GM21529 (cell line): ENCODE data around the gene SHANK3.
"Not testable (repeated sequence)": the region's sequence is repeated elsewhere in the genome, so short reads cannot be mapped to it uniquely, and the experiment has no call there.

Source experiments
- ATAC-seq: cut with Tn5 transposase; IDR thresholded peaks from one replicate; pipeline ENCODE4 v1.9.1; 2021; ENCODE audit not compliant: unreplicated experiment

Gene SHANK3

DNA sequence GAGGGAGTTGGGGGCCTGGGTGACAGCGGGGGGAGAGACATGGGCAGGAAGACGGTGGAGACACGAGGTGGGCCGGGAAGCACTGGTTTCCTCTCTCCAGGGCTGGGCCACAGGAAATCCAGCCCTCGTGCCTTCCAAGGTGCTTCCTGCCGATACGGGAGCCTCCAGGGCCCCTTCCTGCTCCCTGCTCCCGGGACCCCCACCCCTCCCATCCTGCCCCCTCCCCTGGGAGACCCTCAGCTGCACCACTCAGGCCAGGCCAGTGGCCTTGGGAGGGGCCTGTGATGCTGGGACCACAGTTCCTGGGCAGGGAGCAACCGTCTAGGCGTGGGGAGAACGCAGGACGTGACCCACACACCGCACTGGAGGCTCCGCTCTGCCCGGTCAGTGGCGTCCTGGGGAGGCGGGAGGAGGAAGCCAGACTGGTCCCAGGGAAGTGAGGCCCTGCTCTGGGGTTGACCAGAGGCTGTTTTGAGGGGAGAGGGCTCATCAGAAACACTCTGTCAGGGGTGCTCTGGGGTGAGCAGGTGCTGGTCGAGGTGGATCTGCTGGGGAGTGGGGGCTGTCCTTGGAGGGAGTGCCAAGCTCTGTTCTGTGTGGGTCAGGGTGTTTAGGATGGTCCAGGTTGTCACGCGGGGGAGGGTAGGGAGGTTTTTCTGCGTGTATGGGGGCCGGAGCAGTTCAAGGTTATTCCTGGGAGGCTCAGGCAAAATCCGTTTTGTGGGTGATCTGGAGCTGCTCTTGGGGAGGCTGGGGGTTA lies at the start of gene SHANK3:
TSS of gene SHANK3 (plus strand) at position 353 of the 760 bp plus-strand sequence.
- ATAC-seq = no peak

GRCh38 chr22:50624347-50625130 lies 48.1 kb upstream of the SHANK3 start:
- ATAC-seq = no peak

GRCh38 chr22:50625131-50625567 lies 47.5 kb upstream of the SHANK3 start:
- no peak for ATAC-seq

- ATAC-seq = no peak
These were observed 46.9 kb upstream of the SHANK3 start for GRCh38 chr22:50625568-50626313.

GRCh38 chr22:50626314-50626849 lies 46.2 kb upstream of the SHANK3 start:
- no peak for ATAC-seq

DNA sequence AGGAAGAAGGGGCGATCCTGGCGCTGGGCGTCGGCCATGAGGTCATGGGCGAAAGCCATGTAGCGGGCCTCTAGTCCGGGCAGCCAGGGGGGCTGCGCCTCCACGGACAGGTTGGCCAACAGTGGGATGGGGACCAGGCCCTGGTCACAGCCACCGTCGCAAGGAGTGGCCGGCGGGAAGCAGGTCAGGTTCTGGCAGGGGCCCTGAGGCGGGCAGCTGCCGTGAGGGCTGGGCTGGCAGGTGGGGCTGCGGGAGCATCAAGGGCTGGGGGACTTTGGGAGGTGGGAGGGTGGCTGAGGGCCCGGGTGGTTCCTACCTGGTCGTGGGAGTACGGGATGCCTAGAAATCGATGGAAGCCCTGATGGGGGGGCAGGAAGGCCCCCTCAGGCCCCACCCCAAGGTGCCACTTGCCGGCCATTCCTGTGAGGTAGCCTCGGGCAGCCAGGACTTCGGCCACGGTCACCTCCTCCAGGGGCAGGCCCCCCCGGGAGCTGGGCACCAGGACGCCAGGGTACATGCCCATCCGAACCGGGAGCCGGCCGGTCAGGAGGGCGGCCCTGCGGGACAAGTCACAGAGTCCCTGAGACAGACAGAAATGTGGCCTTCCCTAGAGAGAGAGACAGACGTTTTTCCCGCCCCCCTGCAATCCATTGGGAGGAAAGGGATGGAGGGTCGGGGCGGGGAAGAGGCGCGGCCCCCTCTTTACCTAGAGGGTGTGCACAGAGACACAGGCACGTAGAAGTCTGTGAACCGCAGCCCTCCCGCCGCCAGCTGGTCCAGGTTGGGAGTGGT lies 45.6 kb upstream of the SHANK3 start:
- ATAC-seq = no peak

DNA sequence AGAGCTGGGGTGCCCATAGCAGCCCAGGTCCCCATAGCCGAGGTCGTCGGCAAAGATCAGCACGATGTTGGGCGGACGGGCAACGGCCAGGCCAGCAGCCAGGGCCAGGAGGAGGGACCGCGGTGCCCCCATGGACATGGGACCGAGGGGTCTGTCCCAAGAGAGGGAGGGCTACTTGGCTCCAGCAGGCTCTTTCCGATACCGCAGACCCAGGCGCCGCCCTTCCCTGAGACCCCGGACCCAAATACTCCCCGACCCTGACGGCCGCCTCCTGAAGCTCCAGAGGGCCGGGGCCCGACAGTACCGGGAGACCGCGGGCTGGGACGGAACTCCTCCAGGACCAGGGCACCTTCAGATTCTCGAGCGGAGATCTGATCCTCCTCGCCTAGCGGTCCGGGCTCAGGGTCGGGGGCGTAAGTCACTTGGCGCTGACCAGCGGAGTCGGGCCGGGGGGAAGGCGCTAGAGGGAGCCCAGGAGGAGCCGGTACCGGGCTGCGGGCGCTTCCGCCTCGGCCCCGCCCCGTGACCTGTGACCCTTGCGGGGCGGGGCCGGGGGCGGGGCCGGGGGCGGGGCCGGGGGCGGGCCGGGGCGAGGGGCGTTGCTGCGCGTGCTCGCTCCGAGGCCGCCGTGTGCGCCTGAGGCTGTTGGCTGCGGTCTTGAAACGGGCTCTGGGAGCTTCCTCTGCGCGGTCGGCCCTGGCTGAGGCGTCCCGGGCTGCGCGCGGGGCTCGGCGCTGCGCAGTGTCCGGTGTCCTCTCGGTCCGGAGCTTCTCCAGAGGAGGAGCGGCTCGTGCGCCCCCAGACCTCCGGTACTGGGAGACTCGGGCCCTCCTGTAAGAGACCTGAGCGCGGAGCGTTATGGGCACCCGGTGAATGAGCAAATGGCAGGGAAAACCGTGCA lies 44.7 kb upstream of the SHANK3 start, which contains the start of gene ARSA:
TSS of gene ARSA (minus strand) at position 511 of the 901 bp plus-strand sequence. CDS start at position 138, 373 bp downstream.
- peak; percentile 68 for ATAC-seq

DNA sequence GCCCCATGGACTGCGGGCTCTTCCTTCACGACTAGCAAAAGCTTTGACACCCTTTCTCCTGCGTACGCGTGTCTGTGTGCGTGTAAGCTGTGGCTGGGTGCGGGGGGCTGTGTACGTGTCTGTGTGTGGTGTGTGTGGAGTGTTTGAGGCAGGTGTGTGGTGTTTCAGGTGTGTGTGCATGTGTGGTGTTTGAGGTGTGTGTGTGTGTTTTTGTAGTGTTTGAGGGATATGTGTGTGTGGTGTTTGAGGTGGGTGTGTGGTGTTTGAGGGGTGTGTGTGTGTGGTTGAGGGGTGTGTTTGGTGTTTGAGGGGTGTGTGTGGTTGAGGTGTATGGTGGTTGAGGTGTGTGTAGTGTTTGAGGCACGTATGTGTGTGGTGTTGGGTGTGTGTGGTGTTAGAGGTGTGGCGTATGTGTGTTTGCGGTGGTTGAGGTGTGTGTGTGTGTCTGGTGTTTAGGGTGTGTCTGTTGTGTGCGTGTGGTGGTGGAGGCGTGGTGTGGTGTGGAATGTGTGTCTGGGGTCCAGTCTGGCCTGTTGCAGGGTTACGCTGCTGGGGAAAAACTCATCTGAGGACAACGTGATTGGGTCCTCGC lies 44.0 kb upstream of the SHANK3 start:
- ATAC-seq = no peak

DNA sequence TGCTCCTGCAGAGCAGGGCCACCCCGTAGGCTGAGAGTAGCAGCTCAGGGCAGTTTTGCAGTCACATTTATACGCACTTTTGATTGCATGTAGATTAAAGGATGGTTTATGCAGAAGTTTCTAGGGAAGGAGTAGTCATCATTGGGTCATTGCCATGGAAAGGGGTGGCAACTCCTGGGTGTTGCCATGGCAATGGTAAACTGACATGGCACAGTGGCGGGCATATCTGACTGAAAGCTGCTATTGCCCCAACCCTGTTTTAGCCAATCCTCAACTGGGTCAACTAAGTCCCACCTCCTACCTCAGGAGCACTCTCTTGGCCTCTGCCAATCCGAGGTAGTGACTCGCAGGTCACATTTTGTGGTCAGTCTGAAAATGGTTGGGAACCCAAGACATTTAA lies 42.2 kb upstream of the SHANK3 start:
- no peak for ATAC-seq

- ATAC-seq = no peak
These were observed 39.5 kb upstream of the SHANK3 start for GRCh38 chr22:50633086-50633485.

DNA sequence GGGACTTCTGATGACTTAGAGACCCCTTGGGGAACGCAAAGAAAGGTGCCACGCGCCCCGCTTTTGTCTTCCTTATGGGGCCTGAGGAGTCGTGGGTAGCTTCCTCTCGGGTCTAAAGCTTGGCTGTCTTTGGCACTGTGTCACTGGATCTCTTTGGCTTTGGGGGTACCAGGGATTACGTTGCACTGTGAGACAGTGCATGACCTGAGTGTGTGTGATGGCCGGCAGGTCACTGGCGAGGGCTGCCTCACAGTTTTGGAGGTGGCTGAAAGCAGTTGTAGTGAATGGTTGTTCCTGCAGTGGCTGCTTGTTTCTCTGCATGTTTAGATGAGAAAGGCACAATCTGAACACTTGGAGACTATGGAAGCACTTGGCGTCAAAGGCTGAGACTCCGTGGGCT lies 38.9 kb upstream of the SHANK3 start:
- no peak for ATAC-seq

DNA sequence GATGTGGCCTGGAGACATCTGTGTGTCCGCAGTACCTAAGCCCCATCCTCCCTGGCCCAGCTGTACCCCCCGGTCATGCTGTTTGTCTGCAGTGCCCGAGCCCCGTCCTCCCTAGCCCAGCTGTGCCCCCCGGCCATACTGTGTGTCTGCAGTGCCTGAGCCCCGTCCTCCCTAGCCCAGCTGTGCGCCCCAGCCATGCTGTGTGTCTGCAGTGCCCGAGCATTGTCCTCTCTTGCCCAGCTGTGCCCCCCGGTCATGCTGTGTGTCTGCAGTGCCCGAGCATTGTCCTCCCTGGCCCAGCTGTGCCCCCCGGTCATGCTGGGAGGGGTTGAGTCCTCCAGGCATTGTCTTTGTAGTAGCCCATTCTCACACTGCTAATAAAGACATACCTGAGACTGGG lies 37.0 kb upstream of the SHANK3 start:
- no peak for ATAC-seq

DNA sequence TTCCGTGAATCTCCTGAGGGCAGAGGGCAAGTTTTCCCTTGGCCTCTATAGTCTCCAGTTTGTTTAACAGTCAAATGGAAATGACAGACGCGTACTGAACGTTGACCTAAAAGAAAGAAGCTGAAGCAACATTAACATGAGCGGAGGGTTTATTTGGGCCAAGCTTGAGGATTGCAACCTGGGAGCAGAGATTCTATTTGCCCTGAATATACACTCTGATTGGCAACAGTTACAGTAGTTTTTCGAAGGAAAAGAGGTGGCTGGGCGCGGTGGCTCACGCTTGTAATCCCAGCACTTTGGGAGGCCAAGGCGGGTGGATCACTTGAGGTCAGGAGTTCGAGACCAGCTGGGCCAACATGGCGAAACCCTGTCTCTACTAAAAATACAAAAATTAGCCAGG lies 32.3 kb upstream of the SHANK3 start:
- not testable (repeated sequence) for ATAC-seq

- no peak for ATAC-seq
These were observed 31.6 kb upstream of the SHANK3 start for GRCh38 chr22:50640857-50641647.

- ATAC-seq = no peak
These were observed 30.7 kb upstream of the SHANK3 start for GRCh38 chr22:50641696-50642607.

GRCh38 chr22:50643021-50643820 lies 29.4 kb upstream of the SHANK3 start:
- not testable (repeated sequence) for ATAC-seq
